Nephron progenitor cell (in vitro differentiated cells): ENCODE measurements around the gene MDGA2.
A peak's percentile ranks its signal among the peaks of the same experiment; 100 is the strongest.

Experiments used
- DNase-seq: peaks from one replicate; pipeline ENCODE4 v3.0.0; 2021
- H3K27ac Mint-ChIP-seq: 2 replicates; pipeline ENCODE4 v1.8.0; 2021; ENCODE audit warnings: mild to moderate bottlenecking, moderate library complexity, mixed read lengths
- H3K27me3 Mint-ChIP-seq: 2 replicates; pipeline ENCODE4 v1.8.0; 2021; ENCODE audit warnings: mild to moderate bottlenecking, low read depth, mixed read lengths; ENCODE audit not compliant: poor library complexity
- H3K36me3 Mint-ChIP-seq: 2 replicates; pipeline ENCODE4 v1.8.0; 2021; ENCODE audit warnings: low read depth, mixed read lengths
- H3K4me1 Mint-ChIP-seq: 2 replicates; pipeline ENCODE4 v1.8.0; 2021; ENCODE audit warnings: mixed read lengths
- H3K4me3 Mint-ChIP-seq: 2 replicates; pipeline ENCODE4 v1.8.0; 2021; ENCODE audit warnings: mild to moderate bottlenecking, moderate library complexity, mixed read lengths
- H3K9me3 Mint-ChIP-seq: 2 replicates; pipeline ENCODE4 v1.8.0; 2021; ENCODE audit warnings: mild to moderate bottlenecking, moderate library complexity, mixed read lengths
- TF ChIP-seq, protein P1 (sequence below): fragments of 200-600 bp; sonication (generic); IDR thresholded peaks from 2 replicates; pipeline ENCODE4 v1.5.0; 2021; ENCODE audit warnings: antibody characterized with exemption

MDGA2 gene

GRCh38 chr14:47226877-47227520, 448.4 kb downstream of the MDGA2 start:
- TF ChIP-seq, protein P1, sequence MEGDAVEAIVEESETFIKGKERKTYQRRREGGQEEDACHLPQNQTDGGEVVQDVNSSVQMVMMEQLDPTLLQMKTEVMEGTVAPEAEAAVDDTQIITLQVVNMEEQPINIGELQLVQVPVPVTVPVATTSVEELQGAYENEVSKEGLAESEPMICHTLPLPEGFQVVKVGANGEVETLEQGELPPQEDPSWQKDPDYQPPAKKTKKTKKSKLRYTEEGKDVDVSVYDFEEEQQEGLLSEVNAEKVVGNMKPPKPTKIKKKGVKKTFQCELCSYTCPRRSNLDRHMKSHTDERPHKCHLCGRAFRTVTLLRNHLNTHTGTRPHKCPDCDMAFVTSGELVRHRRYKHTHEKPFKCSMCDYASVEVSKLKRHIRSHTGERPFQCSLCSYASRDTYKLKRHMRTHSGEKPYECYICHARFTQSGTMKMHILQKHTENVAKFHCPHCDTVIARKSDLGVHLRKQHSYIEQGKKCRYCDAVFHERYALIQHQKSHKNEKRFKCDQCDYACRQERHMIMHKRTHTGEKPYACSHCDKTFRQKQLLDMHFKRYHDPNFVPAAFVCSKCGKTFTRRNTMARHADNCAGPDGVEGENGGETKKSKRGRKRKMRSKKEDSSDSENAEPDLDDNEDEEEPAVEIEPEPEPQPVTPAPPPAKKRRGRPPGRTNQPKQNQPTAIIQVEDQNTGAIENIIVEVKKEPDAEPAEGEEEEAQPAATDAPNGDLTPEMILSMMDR: no peak
- H3K4me1 Mint-ChIP-seq: peaks cover 17% of the 10 kb centered on the region
- no peak for DNase-seq
- H3K27me3 Mint-ChIP-seq: no peaks in the 10 kb centered on the region
- H3K36me3 Mint-ChIP-seq: no peaks in the 10 kb centered on the region
- H3K27ac Mint-ChIP-seq: peak overlapping the region; percentile 90
- no peaks in the 10 kb centered on the region for H3K9me3 Mint-ChIP-seq
- no peak overlapping the region for H3K4me3 Mint-ChIP-seq

- Mint-ChIP-seq H3K4me3 (no peak overlapping the region), H3K36me3 (no peaks in the 10 kb centered on the region), H3K27me3 (no peaks in the 10 kb centered on the region), H3K4me1 (peaks cover 17% of the 10 kb centered on the region), H3K27ac (no peak overlapping the region), H3K9me3 (no peaks in the 10 kb centered on the region)
- DNase-seq: no peak
- TF ChIP-seq, protein P1: no peak
Observed at GRCh38 chr14:47223656-47224055, 451.7 kb downstream of the MDGA2 start.

DNA sequence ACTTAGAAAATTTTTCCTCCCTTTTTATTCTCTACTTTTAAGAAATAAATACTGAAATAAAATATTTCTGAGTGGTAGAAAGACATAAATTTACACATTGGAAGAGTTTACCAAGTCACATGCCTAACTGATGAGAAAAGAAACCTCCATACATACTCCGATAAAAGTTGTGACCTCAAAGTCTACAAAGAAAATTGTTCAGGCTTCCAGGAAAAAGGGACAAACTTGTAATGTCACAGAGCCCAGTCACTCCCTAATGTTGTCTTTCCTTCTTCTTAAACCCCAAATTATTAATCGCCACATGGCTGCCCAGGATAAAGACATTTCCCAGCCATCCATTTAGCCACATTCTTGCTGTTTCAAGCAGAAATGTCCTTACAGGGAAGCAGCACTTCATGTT, 455.3 kb downstream of the MDGA2 start:
- H3K9me3 Mint-ChIP-seq: no peaks in the 10 kb centered on the region
- no peaks in the 10 kb centered on the region for H3K4me1 Mint-ChIP-seq
- no peaks in the 10 kb centered on the region for H3K27me3 Mint-ChIP-seq
- H3K36me3 Mint-ChIP-seq: no peaks in the 10 kb centered on the region
- no peak overlapping the region for H3K27ac Mint-ChIP-seq
- DNase-seq: no peak
- H3K4me3 Mint-ChIP-seq: no peak overlapping the region
- TF ChIP-seq, protein P1: no peak

- peaks cover 2% of the 10 kb centered on the region for H3K27me3 Mint-ChIP-seq
- H3K27ac Mint-ChIP-seq: no peak overlapping the region
- no peak for DNase-seq
- no peaks in the 10 kb centered on the region for H3K36me3 Mint-ChIP-seq
- H3K4me3 Mint-ChIP-seq: no peak overlapping the region
- H3K4me1 Mint-ChIP-seq: no peaks in the 10 kb centered on the region
- no peaks in the 10 kb centered on the region for H3K9me3 Mint-ChIP-seq
- TF ChIP-seq, protein P1: no peak
Observed at GRCh38 chr14:47211263-47211662, 464.1 kb downstream of the MDGA2 start.

- Mint-ChIP-seq H3K9me3 (no peaks in the 10 kb centered on the region), H3K4me3 (no peak overlapping the region), H3K27me3 (peaks cover 2% of the 10 kb centered on the region), H3K4me1 (no peaks in the 10 kb centered on the region), H3K36me3 (no peaks in the 10 kb centered on the region), H3K27ac (no peak overlapping the region)
- DNase-seq: no peak
- TF ChIP-seq, protein P1: no peak
Observed at GRCh38 chr14:47210099-47210498, 465.3 kb downstream of the MDGA2 start.

DNA sequence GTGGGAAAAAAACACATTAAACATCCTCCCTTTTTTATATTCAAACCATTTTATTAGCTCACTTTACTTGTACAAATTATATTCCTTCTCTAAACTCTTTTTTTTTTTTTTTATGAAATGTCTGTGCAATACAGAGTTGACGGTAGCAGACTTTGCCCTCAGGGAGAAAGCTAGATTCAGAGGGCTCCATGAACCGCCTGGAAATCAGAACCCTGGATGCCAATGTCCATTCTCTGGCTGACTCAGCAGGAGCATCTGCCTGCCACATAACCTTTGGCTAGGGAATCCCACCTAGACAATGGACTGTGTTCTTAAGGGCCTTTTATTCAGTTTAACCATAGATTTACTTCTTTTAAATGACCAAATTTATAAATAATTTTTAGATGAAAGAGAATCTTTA, 467.0 kb downstream of the MDGA2 start:
- no peak overlapping the region for H3K27ac Mint-ChIP-seq
- no peaks in the 10 kb centered on the region for H3K36me3 Mint-ChIP-seq
- TF ChIP-seq, protein P1: no peak
- DNase-seq: no peak
- no peaks in the 10 kb centered on the region for H3K9me3 Mint-ChIP-seq
- H3K4me3 Mint-ChIP-seq: no peak overlapping the region
- peaks cover 2% of the 10 kb centered on the region for H3K27me3 Mint-ChIP-seq
- H3K4me1 Mint-ChIP-seq: no peaks in the 10 kb centered on the region
